Activated CD8-positive, alpha-beta memory T cell treated with anti-CD3 and anti-CD28 coated beads, Interleukin-2, amount 10 ng/mL, durations not matched to agents 7 days and 5 days (primary cell): ENCODE data around the gene SLC16A10. TPM values are rescaled to one million over a fixed set of nuclear protein-coding genes. Genes with fewer than 3 reads are reported as not detected.
"Not testable (repeated sequence)": the region's sequence is repeated elsewhere in the genome, so short reads cannot be mapped to it uniquely, and the experiment has no call there.

Experiments used
- ATAC-seq: fragments of 150-1000 bp; cut with Tn5 transposase; one replicate; pipeline ENCODE4 v1.10.0; 2021; ENCODE audit warnings: moderate library complexity
- CTCF ChIA-PET: fragments of 350-600 bp; sonication (Branson Sonifier 250); formaldehyde crosslinking; loops from one replicate; lab custom pipeline; 2021; ENCODE audit warnings: antibody characterized with exemption; lab: Charles Lee
- DNase-seq: peaks from one replicate; pipeline ENCODE4 v3.0.0-alpha.2; 2020
- H3K27ac Mint-ChIP-seq: one replicate; pipeline ENCODE4 v1.8.0; 2021; ENCODE audit warnings: mild to moderate bottlenecking, mixed read lengths
- H3K27me3 Mint-ChIP-seq: one replicate; pipeline ENCODE4 v1.8.0; 2021; ENCODE audit warnings: mixed read lengths
- H3K36me3 Mint-ChIP-seq: one replicate; pipeline ENCODE4 v1.8.0; 2021; ENCODE audit warnings: mild to moderate bottlenecking, mixed read lengths
- H3K4me1 Mint-ChIP-seq: one replicate; pipeline ENCODE4 v1.8.0; 2021; ENCODE audit warnings: mixed read lengths
- H3K4me3 Mint-ChIP-seq: one replicate; pipeline ENCODE4 v1.8.0; 2021; ENCODE audit warnings: mild to moderate bottlenecking, moderate library complexity, mixed read lengths
- H3K9me3 Mint-ChIP-seq: one replicate; pipeline ENCODE4 v1.8.0; 2022; ENCODE audit warnings: low read depth, mixed read lengths
- total RNA-seq, 2 experiments: library from RNA; stranded (reverse); gene quantifications; one replicate each; pipeline ENCODE4 v1.2.3, GENCODE V29; 2021

The SLC16A10 gene, protein sequence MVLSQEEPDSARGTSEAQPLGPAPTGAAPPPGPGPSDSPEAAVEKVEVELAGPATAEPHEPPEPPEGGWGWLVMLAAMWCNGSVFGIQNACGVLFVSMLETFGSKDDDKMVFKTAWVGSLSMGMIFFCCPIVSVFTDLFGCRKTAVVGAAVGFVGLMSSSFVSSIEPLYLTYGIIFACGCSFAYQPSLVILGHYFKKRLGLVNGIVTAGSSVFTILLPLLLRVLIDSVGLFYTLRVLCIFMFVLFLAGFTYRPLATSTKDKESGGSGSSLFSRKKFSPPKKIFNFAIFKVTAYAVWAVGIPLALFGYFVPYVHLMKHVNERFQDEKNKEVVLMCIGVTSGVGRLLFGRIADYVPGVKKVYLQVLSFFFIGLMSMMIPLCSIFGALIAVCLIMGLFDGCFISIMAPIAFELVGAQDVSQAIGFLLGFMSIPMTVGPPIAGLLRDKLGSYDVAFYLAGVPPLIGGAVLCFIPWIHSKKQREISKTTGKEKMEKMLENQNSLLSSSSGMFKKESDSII
- total RNA-seq = 1 to 10 TPM; 2.4 to 4.8 TPM

DNA sequence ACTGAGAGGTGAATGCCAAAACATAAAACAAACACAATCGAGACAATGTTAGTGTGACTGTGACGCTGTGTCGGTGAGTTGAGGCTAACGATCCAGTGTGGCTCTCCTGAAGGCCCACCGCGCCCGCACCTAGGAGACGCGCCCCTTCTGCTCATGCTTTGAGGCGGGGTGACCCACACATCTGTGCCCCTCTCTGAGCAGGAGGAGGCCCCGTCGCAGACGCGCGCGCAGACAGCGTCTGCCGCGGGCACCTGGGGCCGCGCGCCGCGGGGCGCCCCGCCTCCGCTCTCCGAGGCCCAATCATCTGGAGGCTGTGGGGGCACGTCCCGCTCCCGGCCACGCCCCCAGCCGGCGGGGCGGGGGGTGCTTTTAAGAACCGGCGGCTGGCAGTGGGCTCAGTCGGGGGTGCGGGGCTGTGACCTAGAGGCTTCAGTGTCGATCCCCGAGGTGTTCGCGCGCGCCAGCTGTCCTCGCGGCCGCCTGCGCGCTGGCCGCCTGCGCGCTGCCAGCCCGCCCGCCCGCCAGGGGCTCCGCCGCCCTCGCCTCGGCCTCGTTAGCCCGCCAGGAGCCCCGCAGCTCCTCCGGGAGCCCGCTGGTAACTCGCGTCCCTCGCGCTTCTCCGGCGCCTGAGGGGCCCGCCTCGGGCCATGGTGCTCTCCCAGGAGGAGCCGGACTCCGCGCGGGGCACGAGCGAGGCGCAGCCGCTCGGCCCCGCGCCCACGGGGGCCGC lies at the start of gene SLC16A10:
Gene SLC16A10 (plus strand): TSS at position 398 of the 730 bp plus-strand sequence. CDS start 250 bp downstream, at position 648.
- Mint-ChIP-seq H3K36me3 (peaks cover 2% of the 10 kb centered on the region), H3K4me1 (peaks cover 27% of the 10 kb centered on the region), H3K27me3 (peaks cover 46% of the 10 kb centered on the region), H3K4me3 (peak within 1 kb of the TSS; percentile 77), H3K27ac (peak within 1 kb of the TSS; percentile 50), H3K9me3 (no peaks in the 10 kb centered on the region)
- peak; percentile 94 for ATAC-seq
- peak; percentile 77 for DNase-seq
- CTCF ChIA-PET = no interaction called here

GRCh38 chr6:111038534-111039252 lies 48.6 kb upstream of the SLC16A10 start:
- CTCF ChIA-PET = no interaction called here
- peak; percentile 49 for ATAC-seq
- no peak overlapping the region for H3K4me3 Mint-ChIP-seq
- DNase-seq = no peak
- H3K27me3 Mint-ChIP-seq = peaks cover 28% of the 10 kb centered on the region
- no peak overlapping the region for H3K27ac Mint-ChIP-seq
- H3K9me3 Mint-ChIP-seq = no peaks in the 10 kb centered on the region
- H3K4me1 Mint-ChIP-seq = peaks cover 5% of the 10 kb centered on the region
- no peaks in the 10 kb centered on the region for H3K36me3 Mint-ChIP-seq

GRCh38 chr6:111041917-111042316 lies 45.4 kb upstream of the SLC16A10 start:
- CTCF ChIA-PET = no interaction called here
- DNase-seq (no peak), ATAC-seq (no peak)
- Mint-ChIP-seq H3K36me3 (no peaks in the 10 kb centered on the region), H3K27ac (no peak overlapping the region), H3K4me3 (no peak overlapping the region), H3K9me3 (no peaks in the 10 kb centered on the region), H3K27me3 (peaks cover 47% of the 10 kb centered on the region), H3K4me1 (peaks cover 5% of the 10 kb centered on the region)

DNA sequence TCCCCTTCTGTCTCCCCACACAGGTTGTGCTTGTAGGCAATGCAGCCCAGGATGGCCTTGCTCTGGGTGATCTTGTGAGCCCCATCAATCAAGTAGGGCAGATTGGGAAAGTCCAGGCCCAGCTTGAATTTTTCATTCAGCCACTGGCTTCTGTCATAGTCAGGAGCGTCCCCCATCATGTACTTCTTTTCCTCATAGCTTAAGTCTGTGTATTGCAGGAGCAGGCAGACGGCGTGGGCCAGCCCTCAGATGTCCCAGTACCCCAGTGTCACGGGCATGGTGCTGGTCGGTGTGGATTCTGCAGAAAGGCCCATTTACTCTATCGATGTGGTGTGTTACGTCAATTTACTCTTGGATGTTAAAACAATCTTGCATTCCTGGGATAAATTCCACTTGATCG lies 40.1 kb upstream of the SLC16A10 start:
- CTCF ChIA-PET = interaction anchor here (1.3 kb wide), 1 partner anchor 10 kb away, joined by 3 read pairs; no protein-coding TSS in a partner anchor
- DNase-seq = no peak
- Mint-ChIP-seq H3K4me1 (no peaks in the 10 kb centered on the region), H3K36me3 (no peaks in the 10 kb centered on the region), H3K27ac (no peak overlapping the region), H3K4me3 (no peak overlapping the region), H3K27me3 (peaks cover 36% of the 10 kb centered on the region), H3K9me3 (no peaks in the 10 kb centered on the region)
- no peak for ATAC-seq

GRCh38 chr6:111050261-111051023 lies 36.9 kb upstream of the SLC16A10 start:
- Mint-ChIP-seq H3K36me3 (no peaks in the 10 kb centered on the region), H3K27me3 (peaks cover 11% of the 10 kb centered on the region), H3K4me1 (no peaks in the 10 kb centered on the region), H3K27ac (no peak overlapping the region), H3K4me3 (no peak overlapping the region), H3K9me3 (no peaks in the 10 kb centered on the region)
- CTCF ChIA-PET = interaction anchor here (1.1 kb wide), 1 partner anchor 160 kb away, joined by 5 read pairs; no protein-coding TSS in a partner anchor
- ATAC-seq (no peak), DNase-seq (no peak)

DNA sequence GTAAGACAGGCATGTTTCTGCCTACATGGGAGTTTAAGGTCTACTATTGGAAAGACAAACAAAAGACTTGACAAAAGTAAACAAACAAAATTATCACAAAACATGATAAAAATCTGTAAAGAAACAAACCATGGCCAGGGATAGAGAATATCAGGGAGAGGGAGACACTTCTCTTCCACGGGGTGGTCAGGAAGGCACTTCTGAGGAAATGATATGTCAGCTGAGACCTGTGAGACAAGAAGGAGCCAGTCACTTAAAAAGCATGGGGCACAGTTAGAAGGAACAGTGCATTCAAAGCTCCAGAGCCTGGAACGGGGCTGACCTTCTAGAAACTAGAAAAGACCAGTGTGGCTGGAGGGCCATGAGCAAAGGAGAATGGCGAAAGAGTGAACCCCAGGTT lies 35.1 kb upstream of the SLC16A10 start:
- Mint-ChIP-seq H3K4me3 (no peak overlapping the region), H3K27ac (no peak overlapping the region), H3K9me3 (no peaks in the 10 kb centered on the region), H3K27me3 (peaks cover 4% of the 10 kb centered on the region), H3K36me3 (no peaks in the 10 kb centered on the region), H3K4me1 (no peaks in the 10 kb centered on the region)
- ATAC-seq (no peak), DNase-seq (no peak)
- CTCF ChIA-PET = no interaction called here

DNA sequence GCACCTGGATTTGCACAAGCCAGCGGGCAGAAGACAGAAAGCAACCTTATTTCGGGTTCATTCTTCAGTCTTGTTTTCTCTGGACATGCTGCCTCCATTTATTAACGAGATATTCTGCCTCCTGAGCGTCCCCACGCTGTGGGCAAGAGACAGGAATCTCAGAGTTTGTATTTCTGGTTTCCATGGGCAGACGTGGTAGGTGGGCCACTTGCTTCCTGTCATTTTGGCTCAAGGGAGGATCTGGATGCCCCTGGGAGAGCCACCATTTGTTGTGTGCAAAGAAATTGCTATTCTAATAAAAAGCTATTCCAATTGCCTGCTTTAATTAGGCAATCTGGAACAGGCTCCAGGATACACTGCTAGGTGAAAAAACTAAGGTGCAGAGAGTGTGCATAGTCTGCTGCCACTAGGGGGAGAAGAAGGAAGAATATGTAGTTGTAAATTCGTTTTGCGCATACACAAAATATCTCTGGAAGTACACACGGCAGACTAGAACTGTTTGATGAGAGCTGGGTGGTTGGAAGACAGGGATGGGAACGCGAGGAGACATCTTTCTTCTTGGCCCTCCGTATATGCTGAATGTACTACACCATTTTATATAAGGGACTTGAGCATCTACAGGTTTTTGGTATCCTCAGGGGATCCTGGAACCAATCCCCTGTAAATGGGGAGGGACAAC lies 30.1 kb upstream of the SLC16A10 start:
- CTCF ChIA-PET = interaction anchor here (0.7 to 3.7 kb wide), 11 partner anchors 10 to 585 kb away, joined by 3 to 33 read pairs (median 4); a partner anchor contains a TSS
- H3K9me3 Mint-ChIP-seq = no peaks in the 10 kb centered on the region
- peaks cover 2% of the 10 kb centered on the region for H3K4me1 Mint-ChIP-seq
- DNase-seq (no peak), ATAC-seq (peak; percentile 60)
- H3K36me3 Mint-ChIP-seq = no peaks in the 10 kb centered on the region
- H3K27me3 Mint-ChIP-seq = peaks cover 25% of the 10 kb centered on the region
- no peak overlapping the region for H3K4me3 Mint-ChIP-seq
- no peak overlapping the region for H3K27ac Mint-ChIP-seq

DNA sequence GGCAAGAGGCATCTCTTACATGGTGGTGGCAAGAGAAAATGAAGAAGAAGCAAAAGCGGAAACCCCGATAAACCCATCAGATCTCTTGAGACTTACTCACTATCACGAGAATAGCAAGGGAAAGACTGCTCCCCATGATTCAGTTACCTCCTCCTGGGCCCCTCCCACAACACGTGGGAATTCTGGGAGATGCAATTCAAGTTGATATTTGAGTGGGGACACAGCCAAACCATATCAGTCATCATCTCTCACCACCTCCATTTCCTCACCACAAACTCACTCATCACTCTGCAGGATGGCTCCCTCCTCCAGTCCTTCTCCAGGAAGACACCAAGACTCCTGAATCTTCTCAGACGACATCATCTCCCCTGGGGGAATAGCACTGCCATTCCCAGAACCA lies 25.8 kb upstream of the SLC16A10 start:
- no peaks in the 10 kb centered on the region for H3K36me3 Mint-ChIP-seq
- ATAC-seq (no peak), DNase-seq (no peak)
- CTCF ChIA-PET = no interaction called here
- peaks cover 42% of the 10 kb centered on the region for H3K27me3 Mint-ChIP-seq
- no peak overlapping the region for H3K27ac Mint-ChIP-seq
- H3K4me1 Mint-ChIP-seq = peaks cover 2% of the 10 kb centered on the region
- no peaks in the 10 kb centered on the region for H3K9me3 Mint-ChIP-seq
- H3K4me3 Mint-ChIP-seq = no peak overlapping the region

DNA sequence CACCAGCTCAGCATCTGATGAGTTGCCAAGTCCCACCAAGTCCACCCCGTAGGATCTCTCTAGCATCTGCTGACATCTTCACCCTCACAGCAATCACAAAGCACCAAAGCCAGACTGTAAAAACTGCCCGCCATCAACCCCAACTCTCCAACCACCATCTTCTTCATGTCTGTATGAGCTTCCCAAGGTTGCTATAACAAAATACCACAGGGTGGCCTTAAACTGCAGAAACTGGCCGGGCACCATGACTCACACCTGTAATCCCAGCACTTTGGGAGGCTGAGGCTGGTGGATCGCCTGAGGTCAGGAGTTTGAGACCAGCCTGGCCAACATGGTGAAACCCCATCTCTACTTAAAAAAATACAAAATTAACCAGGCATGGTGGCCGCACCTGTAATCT lies 25.3 kb upstream of the SLC16A10 start:
- peaks cover 42% of the 10 kb centered on the region for H3K27me3 Mint-ChIP-seq
- CTCF ChIA-PET, ATAC-seq, H3K36me3 Mint-ChIP-seq, H3K9me3 Mint-ChIP-seq, H3K4me3 Mint-ChIP-seq, DNase-seq, H3K4me1 Mint-ChIP-seq, H3K27ac Mint-ChIP-seq: not testable (repeated sequence)

DNA sequence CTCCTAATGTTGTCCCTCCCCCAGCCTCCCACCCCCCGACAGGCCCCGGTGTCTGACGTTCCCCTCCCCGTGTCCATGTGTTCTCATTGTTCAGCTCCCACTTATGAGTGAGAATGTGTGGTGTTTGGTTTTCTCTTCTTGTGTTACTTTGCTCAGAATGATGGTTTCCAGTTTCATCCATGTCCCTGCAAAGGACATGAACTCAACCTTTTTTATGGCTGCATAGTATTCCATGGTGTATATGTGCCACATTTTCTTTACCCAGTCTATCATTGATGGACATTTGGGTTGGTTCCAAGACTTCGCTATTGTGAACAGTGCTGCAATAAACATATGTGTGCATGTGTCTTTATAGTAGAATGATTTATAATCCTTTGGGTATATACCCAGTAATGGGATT lies 24.4 kb upstream of the SLC16A10 start:
- H3K9me3 Mint-ChIP-seq, H3K4me1 Mint-ChIP-seq, ATAC-seq, H3K4me3 Mint-ChIP-seq, H3K27ac Mint-ChIP-seq, CTCF ChIA-PET, H3K36me3 Mint-ChIP-seq, DNase-seq: not testable (repeated sequence)
- peaks cover 41% of the 10 kb centered on the region for H3K27me3 Mint-ChIP-seq

GRCh38 chr6:111068109-111068865 lies 19.0 kb upstream of the SLC16A10 start:
- Mint-ChIP-seq H3K27me3 (peaks cover 43% of the 10 kb centered on the region), H3K36me3 (no peaks in the 10 kb centered on the region), H3K4me1 (no peaks in the 10 kb centered on the region), H3K9me3 (no peaks in the 10 kb centered on the region), H3K4me3 (no peak overlapping the region), H3K27ac (no peak overlapping the region)
- CTCF ChIA-PET = interaction anchor here (2.2 kb wide), 1 partner anchor 10 kb away, joined by 8 read pairs; no protein-coding TSS in a partner anchor
- ATAC-seq = no peak
- no peak for DNase-seq

- H3K9me3 Mint-ChIP-seq = no peaks in the 10 kb centered on the region
- no peak overlapping the region for H3K4me3 Mint-ChIP-seq
- no peak overlapping the region for H3K27ac Mint-ChIP-seq
- ATAC-seq (no peak), DNase-seq (no peak)
- peaks cover 42% of the 10 kb centered on the region for H3K27me3 Mint-ChIP-seq
- CTCF ChIA-PET = no interaction called here
- no peaks in the 10 kb centered on the region for H3K36me3 Mint-ChIP-seq
- H3K4me1 Mint-ChIP-seq = no peaks in the 10 kb centered on the region
Observed at GRCh38 chr6:111068866-111069234, 18.5 kb upstream of the SLC16A10 start.
